Endothelial cell of umbilical vein (primary cell): Measurements from ENCODE around the gene ABCA3. TPM values are rescaled to one million over a fixed set of nuclear protein-coding genes. Genes with fewer than 3 reads are reported as not detected.

Experiments
- BruUV-seq: library from RNA; stranded (reverse); fragments of 400-500 nt; replicated peaks from 2 replicates; lab custom pipeline; 2021; lab: Mats Ljungman, UMichigan
- CTCF ChIA-PET: fragments of 300-600, 350-600 bp; sonication (Branson Sonifier 250); formaldehyde crosslinking; loops from one replicate; lab custom pipeline; 2021; ENCODE audit warnings: antibody characterized with exemption, inconsistent platforms; lab: Charles Lee
- POLR2A ChIA-PET: fragments of 300-600, 350-600 bp; sonication (Branson Sonifier 250); formaldehyde crosslinking; loops from one replicate; lab custom pipeline; 2021; ENCODE audit warnings: antibody characterized with exemption, inconsistent platforms; lab: Charles Lee
- DNase-seq: peaks from one replicate; pipeline ENCODE4 v3.0.0-alpha.2; 2011; ENCODE audit warnings: low read depth, low spot score
- FAIRE-seq: peaks from 2 replicates; lab custom pipeline; 2011; peaks lifted over from hg19 to GRCh38; lab: Jason Lieb, UNC
- H2AFZ ChIP-seq: 2 replicates; pipeline ENCODE4 v1.6.0; 2012; ENCODE audit warnings: low read depth, low read length, control low read depth, inconsistent platforms
- H3K27ac ChIP-seq: 2 replicates; pipeline ENCODE4 v1.5.1; 2011; ENCODE audit warnings: low read depth, mild to moderate bottlenecking, control low read depth, low read length, moderate library complexity; ENCODE audit not compliant: insufficient read depth
- H3K27me3 ChIP-seq, 2 experiments: 2 replicates each; pipeline versions ENCODE4 v1.6.0 to v1.6.1; 2011; ENCODE audit warnings: low read length in 2 of 2, mixed read lengths in 1 of 2; ENCODE audit not compliant: control insufficient read depth in 2 of 2, insufficient read depth in 2 of 2
- H3K36me3 ChIP-seq, 2 experiments: 2 replicates in 1 of 2; 3 replicates in 1 of 2; pipeline ENCODE4 v1.5.1; 2011; ENCODE audit warnings: low read length in 2 of 2, mild to moderate bottlenecking in 1 of 2, moderate library complexity in 1 of 2; ENCODE audit not compliant: control insufficient read depth in 2 of 2, insufficient read depth in 2 of 2; ENCODE audit errors: extremely low read depth in 1 of 2
- H3K4me1 ChIP-seq: 3 replicates; pipeline ENCODE4 v1.5.1; 2011; ENCODE audit warnings: mild to moderate bottlenecking, low read length; ENCODE audit not compliant: control insufficient read depth, insufficient read depth; ENCODE audit errors: extremely low read depth
- H3K4me2 ChIP-seq: 2 replicates; pipeline ENCODE4 v1.6.1; 2011; ENCODE audit warnings: low read length, control low read depth, mixed read lengths; ENCODE audit not compliant: insufficient read depth
- H3K4me3 ChIP-seq, 3 experiments: fragments of 200-600 bp in 1 of 3; sonication (generic), shearing (Covaris generic) in 1 of 3; replicated peaks in 1 of 3; 2 replicates each; pipeline ENCODE4 v1.5.1; 2011 to 2016; ENCODE audit warnings: control low read depth in 3 of 3, low read length in 3 of 3, mild to moderate bottlenecking in 2 of 3, inconsistent platforms in 1 of 3, low read depth in 1 of 3, moderate library complexity in 1 of 3; ENCODE audit not compliant: insufficient read depth in 1 of 3
- H3K79me2 ChIP-seq: 2 replicates; pipeline ENCODE4 v1.6.0; 2012; ENCODE audit warnings: low read length, inconsistent platforms; ENCODE audit not compliant: control insufficient read depth, insufficient read depth
- H3K9ac ChIP-seq: replicated peaks from 2 replicates; pipeline ENCODE3; 2011; ENCODE audit warnings: low read length, control low read depth; ENCODE audit not compliant: insufficient read depth; ENCODE audit errors: extremely low read depth
- H3K9me1 ChIP-seq: replicated peaks from 3 replicates; pipeline ENCODE4 v1.6.0; 2011; ENCODE audit warnings: mild to moderate bottlenecking, low read length; ENCODE audit not compliant: control insufficient read depth, insufficient read depth; ENCODE audit errors: extremely low read depth
- H3K9me3 ChIP-seq: replicated peaks from 2 replicates; pipeline ENCODE4 v1.5.1; 2012; ENCODE audit warnings: low read length, inconsistent platforms; ENCODE audit not compliant: control insufficient read depth, insufficient read depth
- H4K20me1 ChIP-seq: replicated peaks from 2 replicates; pipeline ENCODE3; 2011; ENCODE audit warnings: mild to moderate bottlenecking, low read length; ENCODE audit not compliant: control insufficient read depth, insufficient read depth; ENCODE audit errors: extremely low read depth
- CTCF ChIP-seq, 2 donors: IDR thresholded peaks; 1 replicate in 1 of 2; 2 replicates in 1 of 2; pipeline ENCODE4 v1.5.1; 2011; ENCODE audit warnings: low read length in 2 of 2, mild to moderate bottlenecking in 2 of 2, moderate library complexity in 2 of 2, control low read depth in 1 of 2, inconsistent platforms in 1 of 2, low read depth in 1 of 2; ENCODE audit not compliant: insufficient read depth in 1 of 2; ENCODE audit errors: extremely low read depth in 1 of 2
- EZH2 ChIP-seq: IDR thresholded peaks from 2 replicates; pipeline ENCODE4 v1.6.1; 2012; ENCODE audit warnings: borderline replicate concordance, low read depth, mild to moderate bottlenecking, moderate library complexity, low read length, inconsistent platforms; ENCODE audit not compliant: severe bottlenecking
- FOS ChIP-seq: IDR thresholded peaks from 2 replicates; pipeline ENCODE4 v1.6.1; 2011; ENCODE audit warnings: mild to moderate bottlenecking, low read length, moderate library complexity, borderline replicate concordance; ENCODE audit not compliant: insufficient read depth
- GATA2 ChIP-seq: IDR thresholded peaks from 2 replicates; pipeline ENCODE4 v1.7.0; 2011; ENCODE audit warnings: low read depth, mild to moderate bottlenecking, moderate library complexity, mixed read lengths, low read length; ENCODE audit not compliant: insufficient read length, insufficient read depth
- JUN ChIP-seq: IDR thresholded peaks from 2 replicates; pipeline ENCODE4 v1.6.1; 2011; ENCODE audit warnings: borderline replicate concordance, low read depth; ENCODE audit not compliant: insufficient read length, insufficient read depth
- MAX ChIP-seq: IDR thresholded peaks from 2 replicates; pipeline ENCODE4 v1.6.1; 2011; ENCODE audit not compliant: insufficient read depth, insufficient read length
- MYC ChIP-seq: IDR thresholded peaks from one replicate; pipeline ENCODE4 v1.6.1; 2011; ENCODE audit warnings: mild to moderate bottlenecking, low read depth, low read length
- POLR2A ChIP-seq: IDR thresholded peaks from 2 replicates; pipeline ENCODE4 v1.6.1; 2012; ENCODE audit warnings: low read depth, mild to moderate bottlenecking, control low read depth, low read length
- POLR2AphosphoS5 ChIP-seq: IDR thresholded peaks from 2 replicates; pipeline ENCODE4 v1.6.1; 2012; ENCODE audit warnings: low read depth, mild to moderate bottlenecking, control low read depth, low read length, moderate library complexity; ENCODE audit not compliant: insufficient read depth
- dilution Hi-C: fragments of 300-500 bp; cut with MboI; formaldehyde crosslinking; loops from one replicate; pipeline ENCODE4 v1.15.0; 2019; ENCODE audit warnings: low sequenced_read_pairs; ENCODE audit not compliant: extremely low pct_ligation_motif_present
- intact Hi-C: fragments of 100-400 bp; cut with micrococcal nuclease; formaldehyde crosslinking; loops from one replicate; pipeline ENCODE4 v1.10.0; 2022
- polyA plus RNA-seq, 4 experiments: library from polyadenylated mRNA; depleted of rRNA in 3 of 4; stranded (reverse) in 3 of 4; unstranded in 1 of 4; fragments of >200 nt; gene quantifications; 2 replicates each; pipeline versions ENCODE4 v1.2.1 to v1.2.3, GENCODE V29; 2011 to 2012; ENCODE audit warnings: missing spikeins in 1 of 4
- total RNA-seq: library from RNA; stranded (reverse); gene quantifications from 2 replicates; pipeline ENCODE4 v1.2.3, GENCODE V29; 2021

The ABCA3 gene
- total and polyA plus RNA-seq, 2 donors (not counting 3 experiments of a cell fraction or from before 2014, with no cell fraction given), result 13.5 to 36.0 TPM

- H4K20me1 ChIP-seq, result no peaks in the 10 kb centered on the region
- intact Hi-C loops, result no loop called here
- H3K36me3 ChIP-seq, result peaks cover 9 to 39% of the 10 kb centered on the region in 2 experiments
Observed at GRCh38 chr16:2229091-2229490, 111.4 kb downstream of the ABCA3 start.

More at GRCh38 chr16:2229091-2229490, 111.4 kb downstream of the ABCA3 start:
- Histone ChIP-seq H3K27ac (no peak overlapping the region), H3K9me3 (no peaks in the 10 kb centered on the region), H3K9me1 (no peaks in the 10 kb centered on the region), H3K27me3 (no peaks in the 10 kb centered on the region), H3K4me2 (no peak overlapping the region), H2AFZ (no peak overlapping the region), H3K4me3 (no peak overlapping the region), H3K9ac (no peak overlapping the region), H3K4me1 (peaks cover 6% of the 10 kb centered on the region), H3K79me2 (peaks cover 31% of the 10 kb centered on the region)
- DNase-seq (no peak), FAIRE-seq (no peak)
- TF ChIP-seq POLR2A (no peak), POLR2AphosphoS5 (no peak), EZH2 (no peak), CTCF (IDR thresholded peaks at IDR 0.05; ENCODE audit: extremely low read depth in 1 of 2, insufficient read depth in 1 of 2, low read depth in 1 of 2, low read length in 2 of 2) (no peak), GATA2 (no peak), FOS (no peak), MYC (no peak), MAX (no peak), JUN (no peak)
- dilution Hi-C loops, result no loop called here
- no TSS peak for BruUV-seq
- CTCF ChIA-PET, result no interaction called here
- POLR2A ChIA-PET, result no interaction called here
